ENCODE data around the gene PTCD3.

DNA sequence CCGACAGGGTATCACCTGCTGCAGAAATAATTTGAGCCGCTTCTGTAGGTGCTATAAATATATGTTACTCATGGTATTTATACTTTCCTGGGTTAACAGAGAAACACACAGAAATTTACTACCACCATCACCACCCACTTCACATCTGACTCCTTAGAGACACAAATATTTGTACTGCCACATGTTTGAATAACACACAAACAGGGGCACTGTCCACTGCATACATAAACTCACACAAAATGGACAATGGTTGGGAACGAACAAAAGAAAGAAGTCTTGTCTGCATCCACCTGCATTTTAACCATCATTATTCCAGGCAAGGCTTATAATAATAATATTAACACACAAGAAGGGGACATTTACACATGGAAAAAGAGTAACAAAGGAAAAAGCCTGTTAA is 65.3 kb downstream of the PTCD3 start:
- TF ChIP-seq, protein P1, sequence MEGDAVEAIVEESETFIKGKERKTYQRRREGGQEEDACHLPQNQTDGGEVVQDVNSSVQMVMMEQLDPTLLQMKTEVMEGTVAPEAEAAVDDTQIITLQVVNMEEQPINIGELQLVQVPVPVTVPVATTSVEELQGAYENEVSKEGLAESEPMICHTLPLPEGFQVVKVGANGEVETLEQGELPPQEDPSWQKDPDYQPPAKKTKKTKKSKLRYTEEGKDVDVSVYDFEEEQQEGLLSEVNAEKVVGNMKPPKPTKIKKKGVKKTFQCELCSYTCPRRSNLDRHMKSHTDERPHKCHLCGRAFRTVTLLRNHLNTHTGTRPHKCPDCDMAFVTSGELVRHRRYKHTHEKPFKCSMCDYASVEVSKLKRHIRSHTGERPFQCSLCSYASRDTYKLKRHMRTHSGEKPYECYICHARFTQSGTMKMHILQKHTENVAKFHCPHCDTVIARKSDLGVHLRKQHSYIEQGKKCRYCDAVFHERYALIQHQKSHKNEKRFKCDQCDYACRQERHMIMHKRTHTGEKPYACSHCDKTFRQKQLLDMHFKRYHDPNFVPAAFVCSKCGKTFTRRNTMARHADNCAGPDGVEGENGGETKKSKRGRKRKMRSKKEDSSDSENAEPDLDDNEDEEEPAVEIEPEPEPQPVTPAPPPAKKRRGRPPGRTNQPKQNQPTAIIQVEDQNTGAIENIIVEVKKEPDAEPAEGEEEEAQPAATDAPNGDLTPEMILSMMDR (IDR thresholded peaks at IDR 0.05), result no peak
- TF ChIP-seq POLR2A (IDR thresholded peaks at IDR 0.05), result no peak
